Measurements from ENCODE around the gene SRSF3.
"Not testable (repeated sequence)": the region's sequence is repeated elsewhere in the genome, so short reads cannot be mapped to it uniquely, and the experiment has no call there.

SRSF3 gene

DNA sequence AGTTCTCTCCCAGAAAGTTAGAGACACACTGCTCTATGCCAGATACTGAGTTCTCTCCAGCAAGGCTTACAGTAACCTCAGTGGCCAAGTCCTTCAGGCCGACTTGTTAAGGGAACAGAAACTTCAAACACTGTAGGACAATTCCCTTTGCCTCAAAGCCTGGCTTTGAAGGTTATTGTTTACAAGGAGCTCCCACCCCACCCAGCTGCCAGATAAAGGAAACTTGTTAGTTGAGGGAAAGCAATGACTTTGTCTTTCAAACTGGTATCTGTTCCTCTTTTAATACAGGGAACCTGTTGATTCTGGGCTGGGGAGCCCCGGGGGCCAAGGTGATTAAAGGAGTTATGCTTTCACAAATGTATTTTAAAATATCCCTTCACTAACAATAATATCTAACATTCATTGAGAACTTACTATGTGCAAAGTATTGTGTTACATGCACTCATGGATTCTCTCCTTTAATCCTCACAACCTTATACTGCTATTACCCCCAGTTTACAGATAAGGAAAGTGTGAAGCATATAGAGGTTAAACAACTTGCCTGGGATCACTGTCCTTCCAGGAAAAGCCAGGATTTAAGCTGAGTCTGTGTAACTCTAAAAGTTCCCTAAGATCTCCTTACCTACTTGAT lies 56.8 kb downstream of the SRSF3 start:
- peak; percentile 31 for DNase-seq

DNA sequence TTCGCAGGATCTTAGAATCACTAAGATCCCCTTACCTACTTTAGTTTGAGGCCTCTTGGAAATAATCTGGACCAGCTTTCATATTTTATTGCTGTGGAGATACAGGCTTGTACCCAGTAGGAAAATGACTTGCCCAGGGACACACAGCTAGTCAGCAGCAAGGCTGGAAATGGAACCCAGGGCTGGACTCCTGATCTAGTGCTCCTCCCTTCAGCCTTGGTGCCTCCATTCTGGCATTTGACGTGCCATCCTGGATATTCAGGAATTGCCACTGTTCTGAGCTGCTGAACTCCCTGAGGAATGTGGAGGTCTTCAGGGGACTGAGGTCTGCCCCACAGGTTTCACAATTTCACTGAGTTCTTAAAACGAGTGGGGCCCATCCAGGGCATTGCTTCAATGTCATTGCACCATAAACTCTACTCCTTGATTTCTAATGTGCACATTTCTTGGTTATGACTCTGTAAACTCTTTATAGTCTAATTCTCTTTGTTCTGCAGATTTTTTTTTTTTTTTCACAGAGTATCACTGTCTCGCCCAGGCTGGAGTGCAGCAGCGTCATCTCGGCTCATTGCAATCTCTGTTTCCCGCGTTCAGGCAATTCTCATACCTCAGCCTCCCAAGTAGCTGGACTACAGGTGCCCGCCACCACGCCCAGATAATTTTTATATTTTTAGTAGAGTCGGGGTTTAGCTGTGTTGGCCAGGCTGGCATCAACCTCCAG lies 57.7 kb downstream of the SRSF3 start:
- no peak for DNase-seq

DNA sequence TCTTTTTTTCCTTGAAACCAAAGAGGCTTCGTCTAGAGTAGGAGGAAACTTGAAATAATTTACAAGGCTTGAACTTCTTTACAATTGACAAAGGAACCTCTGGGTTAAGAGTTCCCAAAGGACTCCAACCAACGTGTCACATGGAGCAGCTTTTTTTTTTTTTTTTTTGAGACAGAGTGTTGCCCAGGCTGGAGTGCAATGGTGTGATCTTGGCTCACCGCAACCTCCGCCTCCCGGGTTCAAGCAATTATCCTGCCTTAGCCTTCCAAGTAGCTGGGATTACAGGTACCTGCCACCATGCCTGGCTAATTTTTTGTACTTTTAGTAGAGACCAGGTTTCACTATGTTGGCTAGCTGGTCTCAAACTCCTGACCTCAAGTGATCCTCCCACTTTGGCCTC lies 60.3 kb downstream of the SRSF3 start:
- DNase-seq = not testable (repeated sequence)

All from NCI-H82 (cell line).